Measurements from ENCODE around the gene TBC1D16.
A peak's percentile ranks its signal among the peaks of the same experiment; 100 is the strongest.

Gene TBC1D16

GRCh38 chr17:79926605-79927135 lies 109.0 kb downstream of the TBC1D16 start:
- DNase-seq (ENCODE audit: low spot score): no peak

GRCh38 chr17:79926142-79926604 lies 109.5 kb downstream of the TBC1D16 start:
- no peak for DNase-seq (ENCODE audit: low spot score)

GRCh38 chr17:79925242-79925957 lies 110.3 kb downstream of the TBC1D16 start:
- DNase-seq (ENCODE audit: low spot score): peak; percentile 74

GRCh38 chr17:79924639-79924976 lies 111.1 kb downstream of the TBC1D16 start:
- DNase-seq (ENCODE audit: low spot score): no peak

- DNase-seq (ENCODE audit: low spot score): no peak
Measured at GRCh38 chr17:79923974-79924638, 111.6 kb downstream of the TBC1D16 start.

GRCh38 chr17:79922798-79923197 lies 112.9 kb downstream of the TBC1D16 start:
- no peak for DNase-seq (ENCODE audit: low spot score)

- no peak for DNase-seq (ENCODE audit: low spot score)
Measured at GRCh38 chr17:79922116-79922601, 113.5 kb downstream of the TBC1D16 start.

GRCh38 chr17:79921411-79922115 lies 114.1 kb downstream of the TBC1D16 start:
- no peak for DNase-seq (ENCODE audit: low spot score)

- no peak for DNase-seq (ENCODE audit: low spot score)
Measured at GRCh38 chr17:79920751-79921410, 114.8 kb downstream of the TBC1D16 start.

GRCh38 chr17:79919862-79920720 lies 115.6 kb downstream of the TBC1D16 start:
- DNase-seq (ENCODE audit: low spot score): no peak

GRCh38 chr17:79919164-79919585 lies 116.5 kb downstream of the TBC1D16 start:
- peak; percentile 96 for DNase-seq (ENCODE audit: low spot score)

- no peak for DNase-seq (ENCODE audit: low spot score)
Measured at GRCh38 chr17:79918581-79919163, 117.0 kb downstream of the TBC1D16 start.

- DNase-seq (ENCODE audit: low spot score): no peak
Measured at GRCh38 chr17:79917902-79918484, 117.7 kb downstream of the TBC1D16 start.

GRCh38 chr17:79916991-79917901 lies 118.4 kb downstream of the TBC1D16 start:
- DNase-seq (ENCODE audit: low spot score): no peak

- no peak for DNase-seq (ENCODE audit: low spot score)
Measured at GRCh38 chr17:79916506-79916905, 119.2 kb downstream of the TBC1D16 start.

GRCh38 chr17:79915850-79916430 lies 119.7 kb downstream of the TBC1D16 start:
- no peak for DNase-seq (ENCODE audit: low spot score)

- DNase-seq (ENCODE audit: low spot score): no peak
Measured at GRCh38 chr17:79914813-79915740, 120.6 kb downstream of the TBC1D16 start.
